Astrocyte of the cerebellum (primary cell): Measurements from ENCODE around the gene DLX5.

Experiments
- DNase-seq: peaks from one replicate; pipeline ENCODE4 v3.0.0-alpha.2; 2011; ENCODE audit warnings: low read depth
- H3K4me3 ChIP-seq: 2 replicates; pipeline ENCODE4 v1.5.1; 2011; ENCODE audit warnings: mild to moderate bottlenecking, low read depth, low read length, moderate library complexity
- CTCF ChIP-seq: IDR thresholded peaks from 2 replicates; pipeline ENCODE4 v1.5.1; 2012; ENCODE audit warnings: low read length, low read depth, moderate library complexity, mild to moderate bottlenecking; ENCODE audit errors: missing control alignments
- in situ Hi-C: cut with HindIII; loops from 2 replicates; pipeline ENCODE4 v1.10.0; 2017; ENCODE audit warnings: low sequenced_read_pairs

DLX5 gene

GRCh38 chr7:96993980-96994379, 30.7 kb downstream of the DLX5 start:
- no peak for DNase-seq
- in situ Hi-C loops, result no loop called here
- TF ChIP-seq CTCF, result no peak
- no peak overlapping the region for H3K4me3 ChIP-seq

- H3K4me3 ChIP-seq, result no peak overlapping the region
- in situ Hi-C loops, result no loop called here
- DNase-seq, result no peak
- TF ChIP-seq CTCF, result no peak
Observed at GRCh38 chr7:96993094-96993865, 31.4 kb downstream of the DLX5 start.

GRCh38 chr7:96992192-96993005, 32.2 kb downstream of the DLX5 start:
- no peak for DNase-seq
- in situ Hi-C loops, result no loop called here
- no peak overlapping the region for H3K4me3 ChIP-seq
- no peak for TF ChIP-seq CTCF

GRCh38 chr7:96991546-96992191, 33.0 kb downstream of the DLX5 start:
- no peak for TF ChIP-seq CTCF
- in situ Hi-C loops, result no loop called here
- no peak for DNase-seq
- no peak overlapping the region for H3K4me3 ChIP-seq

GRCh38 chr7:96989859-96990317, 34.7 kb downstream of the DLX5 start:
- in situ Hi-C loops, result no loop called here
- TF ChIP-seq CTCF, result no peak
- no peak overlapping the region for H3K4me3 ChIP-seq
- no peak for DNase-seq

GRCh38 chr7:96989241-96989858, 35.3 kb downstream of the DLX5 start:
- no peak overlapping the region for H3K4me3 ChIP-seq
- no peak for TF ChIP-seq CTCF
- DNase-seq, result no peak
- in situ Hi-C loops, result no loop called here
